GM21367 (cell line): ENCODE data around the gene C10orf120.
A peak's percentile ranks its signal among the peaks of the same experiment; 100 is the strongest.

Experiments
- ATAC-seq: cut with Tn5 transposase; IDR thresholded peaks from one replicate; pipeline ENCODE4 v1.9.1; 2021; ENCODE audit not compliant: unreplicated experiment

Gene C10orf120

GRCh38 chr10:122703483-122704448, 4.1 kb upstream of the C10orf120 start:
- ATAC-seq = peak; percentile 85

GRCh38 chr10:122702275-122702674, 2.6 kb upstream of the C10orf120 start:
- no peak for ATAC-seq

DNA sequence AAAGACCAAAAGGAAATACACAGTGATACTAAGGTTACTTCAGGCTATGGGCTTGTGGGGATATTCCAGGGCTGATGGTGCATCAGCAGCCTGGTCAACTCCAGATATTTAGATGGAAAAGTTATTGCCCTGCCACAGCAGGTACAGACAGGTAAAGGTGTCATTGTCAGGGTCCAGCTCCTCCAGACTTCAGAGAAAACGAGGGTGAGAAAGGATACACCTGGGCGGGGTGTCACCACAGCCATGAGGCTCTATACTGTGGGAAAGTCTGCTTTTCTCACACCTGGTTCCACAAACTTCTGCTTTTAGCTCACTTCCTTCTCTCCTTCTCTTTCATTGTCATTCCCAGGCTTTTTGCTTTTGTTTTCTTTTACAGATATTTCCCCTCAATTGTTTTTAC, 2.0 kb upstream of the C10orf120 start:
- ATAC-seq = no peak

DNA sequence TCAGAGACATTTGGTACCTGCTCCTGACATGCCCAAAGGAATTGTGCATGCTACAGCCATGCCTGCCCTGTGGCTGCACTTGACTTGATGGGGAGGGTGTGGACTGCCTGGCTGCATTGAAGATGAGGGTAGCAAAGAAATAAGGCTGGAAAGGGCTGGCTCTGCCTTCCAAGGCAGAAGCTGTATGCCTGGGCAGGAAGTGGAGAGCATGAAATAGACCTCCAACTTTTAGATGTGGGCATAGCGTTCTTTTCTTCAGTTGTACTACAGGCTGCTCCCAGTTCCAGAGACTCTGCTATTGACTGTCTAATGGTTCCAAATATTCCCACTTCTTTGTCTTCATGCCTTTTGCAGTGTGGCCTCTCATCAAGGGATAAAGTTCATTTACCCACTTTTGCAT, 3.0 kb downstream of the C10orf120 start:
- ATAC-seq = no peak

GRCh38 chr10:122692744-122693143, 6.9 kb downstream of the C10orf120 start:
- no peak for ATAC-seq

DNA sequence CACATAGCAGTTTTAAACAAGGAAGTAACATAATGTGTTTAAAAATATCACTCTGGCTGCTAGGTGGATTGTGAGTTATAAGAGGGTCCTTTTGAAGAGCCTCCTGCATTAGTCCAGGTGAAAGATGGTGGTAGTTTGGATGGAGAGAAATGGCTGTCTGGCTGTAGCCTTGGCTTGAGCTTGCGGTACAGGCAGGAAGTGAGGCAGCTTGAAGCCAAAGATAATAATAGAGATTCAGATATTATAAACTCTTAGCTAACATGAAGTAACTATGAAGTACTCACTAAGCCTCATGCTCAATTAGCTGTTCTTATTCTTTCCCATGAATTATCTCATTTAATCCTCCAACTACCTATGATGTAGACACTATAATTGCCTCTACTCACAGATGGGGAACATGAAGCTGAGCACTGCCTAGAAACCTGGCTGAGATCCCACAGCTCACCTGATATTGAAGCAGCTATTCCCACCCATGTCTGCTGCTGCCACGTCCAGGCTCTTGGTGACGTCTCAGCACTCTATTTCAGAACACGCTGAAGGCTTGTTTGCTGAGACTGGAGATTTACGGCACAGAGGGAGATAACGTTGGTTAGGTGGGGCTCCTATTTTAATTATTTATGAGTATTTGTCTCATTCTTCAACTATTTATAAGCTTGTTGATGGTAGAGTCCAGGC, 10.4 kb downstream of the C10orf120 start:
- ATAC-seq = no peak

GRCh38 chr10:122688293-122688989, 11.2 kb downstream of the C10orf120 start:
- ATAC-seq = no peak

DNA sequence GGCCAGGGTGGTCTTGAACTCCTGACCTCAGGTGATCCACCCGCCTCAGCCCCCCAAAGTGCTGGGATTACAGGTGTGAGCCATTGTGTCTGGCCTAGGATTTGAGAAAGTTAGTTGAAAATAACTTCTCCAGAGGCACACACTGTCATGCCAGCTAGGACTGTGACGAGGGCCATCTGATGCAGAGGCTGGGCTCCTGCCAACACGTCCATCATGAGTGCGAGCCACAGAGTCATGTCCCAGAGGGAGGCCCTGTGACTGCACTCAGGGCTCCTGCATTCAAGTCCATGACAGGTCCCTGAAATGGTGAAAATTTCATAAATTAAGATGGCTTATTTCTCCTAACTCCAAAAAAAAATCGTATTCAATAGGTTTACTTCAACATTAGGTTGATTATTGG, 17.1 kb downstream of the C10orf120 start:
- ATAC-seq = no peak

GRCh38 chr10:122678266-122678665, 21.4 kb downstream of the C10orf120 start:
- no peak for ATAC-seq

DNA sequence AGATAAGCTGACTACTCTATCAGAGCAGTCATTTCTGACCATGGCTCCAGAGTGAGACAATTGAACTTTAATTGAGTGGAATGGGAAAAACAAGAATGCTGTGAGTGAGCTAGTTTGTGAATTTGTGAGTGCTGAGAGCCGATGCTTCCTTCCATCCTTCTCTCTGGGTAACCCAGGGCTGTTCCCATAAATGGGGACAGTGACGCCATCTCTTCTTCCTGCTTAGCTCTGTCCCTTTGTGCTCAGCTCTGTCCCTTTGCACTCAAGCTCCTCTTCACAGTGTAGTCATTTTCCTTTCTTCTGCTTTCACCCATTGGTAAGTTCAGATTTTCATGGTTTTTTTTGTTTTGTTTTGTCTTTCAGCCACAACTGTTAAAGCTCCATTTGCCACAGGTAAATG, 24.4 kb downstream of the C10orf120 start:
- ATAC-seq = no peak

DNA sequence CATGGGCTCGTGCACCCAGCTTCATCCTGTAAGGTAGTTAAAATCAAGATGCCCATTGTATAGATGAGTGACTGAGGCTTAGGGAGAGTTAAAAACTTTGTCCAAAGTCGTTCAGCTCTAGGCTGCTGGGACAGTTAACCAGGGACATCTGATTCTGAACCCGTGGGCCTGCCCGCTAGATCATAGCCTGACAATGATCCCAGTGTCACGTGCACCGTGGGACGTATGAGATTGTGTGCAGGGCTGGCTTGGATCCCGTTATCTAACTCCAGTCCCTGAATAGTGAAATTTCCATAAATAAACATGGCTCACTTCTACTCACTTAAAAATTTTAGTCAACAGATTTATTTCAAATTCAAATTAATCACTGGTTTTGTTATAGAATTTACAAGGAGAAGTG, 24.9 kb downstream of the C10orf120 start:
- no peak for ATAC-seq

DNA sequence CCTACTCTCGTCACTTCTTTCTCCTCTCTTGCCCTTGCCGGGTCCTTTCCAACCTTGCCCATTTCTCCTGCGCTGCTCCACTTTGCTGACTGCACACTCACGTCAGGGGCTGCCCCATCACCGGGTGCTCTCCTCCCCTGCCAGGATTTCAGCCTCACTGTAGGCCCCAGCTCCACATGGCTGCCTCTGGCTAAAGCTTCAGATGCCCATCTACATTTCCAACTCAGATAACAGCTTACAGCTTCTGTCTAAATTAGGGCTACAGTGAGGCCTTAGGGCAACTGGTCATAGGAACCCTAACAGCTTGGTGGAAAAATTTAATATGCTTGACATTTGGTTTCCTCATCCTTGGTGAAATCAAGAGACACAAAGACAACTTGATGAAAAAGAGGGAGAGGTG, 25.9 kb downstream of the C10orf120 start:
- ATAC-seq = no peak

DNA sequence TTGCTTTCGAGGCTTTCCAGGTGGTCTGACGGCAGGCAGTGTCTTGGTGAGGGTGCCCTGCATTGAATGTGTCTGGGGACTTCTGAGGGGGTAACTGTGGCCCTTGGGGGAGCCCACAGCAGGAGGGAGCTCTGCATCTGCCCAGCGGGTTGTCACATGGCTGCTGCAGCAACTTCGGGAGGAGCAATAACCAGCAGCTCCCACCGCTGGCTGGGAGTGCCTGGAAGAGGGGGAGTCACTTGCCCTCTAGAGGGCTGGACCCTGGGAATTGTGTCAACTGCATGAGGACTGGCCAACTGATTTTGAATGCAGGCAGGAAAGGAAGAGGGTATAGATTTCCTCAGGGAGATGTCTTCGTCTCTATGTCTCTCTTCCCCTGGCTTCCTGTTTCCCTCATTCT, 26.4 kb downstream of the C10orf120 start:
- no peak for ATAC-seq

GRCh38 chr10:122672655-122673054, 27.0 kb downstream of the C10orf120 start:
- no peak for ATAC-seq

DNA sequence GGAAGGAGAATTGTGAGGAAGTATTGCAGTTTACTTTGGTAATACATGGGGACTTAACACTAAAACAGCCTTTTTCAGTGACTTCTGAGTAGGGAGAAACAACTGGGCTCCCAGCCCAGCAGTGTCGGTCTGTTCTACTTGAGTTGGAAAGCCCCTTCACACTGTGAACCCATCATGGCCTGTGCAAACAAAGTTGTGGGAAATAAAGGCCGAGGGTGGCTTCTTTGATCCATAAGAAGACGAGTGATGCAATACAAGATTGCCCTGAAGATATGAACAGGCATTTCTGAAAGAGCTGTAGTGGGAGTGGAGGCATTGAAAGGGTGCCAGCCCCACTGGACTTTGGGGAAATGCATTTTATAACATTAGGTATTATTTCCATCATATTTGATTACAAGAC, 28.3 kb downstream of the C10orf120 start:
- ATAC-seq = no peak

DNA sequence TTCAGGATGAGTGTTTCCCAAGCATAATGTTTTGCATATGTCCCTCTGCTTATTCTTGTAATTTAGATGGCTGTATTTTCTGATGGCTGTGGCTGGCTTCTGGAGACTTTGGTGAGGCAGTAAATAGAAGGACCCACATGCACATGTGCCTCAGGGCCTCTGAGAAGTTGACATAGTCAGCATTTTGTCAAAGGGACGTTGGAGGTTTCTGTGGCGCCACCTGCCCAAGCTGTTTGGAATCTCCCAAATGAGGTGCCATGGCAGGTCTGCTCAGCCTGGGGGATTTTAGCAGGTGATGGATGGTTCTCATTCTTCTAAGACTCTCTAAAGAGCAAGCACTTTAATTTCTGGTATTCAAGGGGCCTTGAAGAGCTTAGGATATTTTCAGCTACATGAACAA, 29.8 kb downstream of the C10orf120 start:
- no peak for ATAC-seq

- ATAC-seq = no peak
These were observed 30.6 kb downstream of the C10orf120 start for GRCh38 chr10:122669045-122669444.

DNA sequence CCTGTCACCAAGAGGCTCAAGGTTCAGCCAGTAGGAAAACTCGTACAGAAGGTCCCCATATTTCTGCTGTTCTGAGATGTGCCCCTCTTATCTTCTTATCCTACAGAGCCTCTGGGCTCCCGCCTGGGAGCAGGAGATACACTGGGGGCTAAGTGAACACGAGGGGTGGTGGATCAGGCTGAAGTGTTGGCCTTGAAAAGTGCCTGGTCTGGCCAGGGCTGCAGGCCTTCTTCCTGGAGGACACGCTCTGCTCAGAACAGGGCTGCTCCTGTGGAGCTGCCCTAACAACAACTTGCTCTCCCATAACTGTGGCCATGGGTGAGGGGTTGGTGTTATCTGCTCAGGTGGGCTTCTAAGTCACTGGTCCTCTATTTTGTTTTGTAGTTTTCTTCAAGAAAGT, 33.7 kb downstream of the C10orf120 start:
- ATAC-seq = no peak

- ATAC-seq = no peak
These were observed 34.3 kb downstream of the C10orf120 start for GRCh38 chr10:122665329-122665860.

- no peak for ATAC-seq
These were observed 35.1 kb downstream of the C10orf120 start for GRCh38 chr10:122664501-122664900.

DNA sequence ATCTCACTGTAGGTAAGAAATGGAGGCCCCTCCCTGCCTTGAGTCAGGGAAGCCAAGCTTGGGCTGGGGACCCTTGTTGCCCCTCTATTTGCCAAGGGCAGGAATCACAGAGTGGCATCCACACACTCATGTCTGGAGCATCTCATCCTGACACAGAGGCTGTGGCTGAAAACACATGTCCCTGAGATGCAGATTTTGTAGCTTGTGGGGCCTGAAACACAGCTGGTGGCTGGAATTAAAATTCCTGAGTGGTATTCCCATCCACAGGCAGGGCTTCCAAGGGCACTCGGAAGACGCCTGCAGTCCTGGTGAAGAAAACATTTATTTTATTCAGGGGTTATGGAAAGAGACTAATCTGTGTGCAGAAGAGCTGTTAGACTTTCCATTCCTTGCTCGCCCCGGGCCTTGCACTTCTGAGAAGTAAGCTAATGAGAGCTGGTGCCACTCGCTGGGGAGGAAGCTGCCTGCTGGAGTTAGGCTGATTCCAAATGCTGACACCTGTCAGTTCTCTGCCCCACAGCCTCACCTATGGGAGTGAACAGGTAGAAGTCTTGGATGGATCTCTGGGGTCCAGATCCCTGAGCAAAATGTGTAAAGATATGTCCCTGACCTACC, 36.0 kb downstream of the C10orf120 start:
- ATAC-seq = no peak
